LNCAP (cell line): Measurements from ENCODE around the gene GPR158.

Source experiments
- TF ChIP-seq, protein P1 (sequence below): fragments of 450-650 bp; IDR thresholded peaks from 2 replicates; pipeline ENCODE4 v1.5.1; 2017; ENCODE audit warnings: mild to moderate bottlenecking

Gene GPR158

DNA sequence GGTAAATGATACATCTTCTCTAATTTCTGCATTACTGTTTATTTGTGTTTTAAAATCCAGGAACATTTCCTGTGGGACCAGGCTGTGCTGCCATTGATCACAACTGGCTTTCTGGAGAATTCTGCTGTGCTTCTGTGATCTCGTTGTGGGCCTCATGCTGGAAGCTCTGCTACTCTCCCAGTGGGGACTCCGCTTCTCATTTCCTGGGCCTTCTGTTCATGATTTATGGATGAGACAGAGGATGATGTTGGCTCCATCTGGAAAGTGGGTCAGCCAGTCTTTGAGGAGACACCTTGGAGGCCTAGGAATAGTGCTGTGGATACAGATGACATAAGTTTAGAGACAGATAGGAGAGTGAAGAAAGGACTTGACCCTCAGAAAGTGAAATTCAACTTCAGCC is 15.2 kb upstream of the GPR158 start:
- TF ChIP-seq, protein P1, sequence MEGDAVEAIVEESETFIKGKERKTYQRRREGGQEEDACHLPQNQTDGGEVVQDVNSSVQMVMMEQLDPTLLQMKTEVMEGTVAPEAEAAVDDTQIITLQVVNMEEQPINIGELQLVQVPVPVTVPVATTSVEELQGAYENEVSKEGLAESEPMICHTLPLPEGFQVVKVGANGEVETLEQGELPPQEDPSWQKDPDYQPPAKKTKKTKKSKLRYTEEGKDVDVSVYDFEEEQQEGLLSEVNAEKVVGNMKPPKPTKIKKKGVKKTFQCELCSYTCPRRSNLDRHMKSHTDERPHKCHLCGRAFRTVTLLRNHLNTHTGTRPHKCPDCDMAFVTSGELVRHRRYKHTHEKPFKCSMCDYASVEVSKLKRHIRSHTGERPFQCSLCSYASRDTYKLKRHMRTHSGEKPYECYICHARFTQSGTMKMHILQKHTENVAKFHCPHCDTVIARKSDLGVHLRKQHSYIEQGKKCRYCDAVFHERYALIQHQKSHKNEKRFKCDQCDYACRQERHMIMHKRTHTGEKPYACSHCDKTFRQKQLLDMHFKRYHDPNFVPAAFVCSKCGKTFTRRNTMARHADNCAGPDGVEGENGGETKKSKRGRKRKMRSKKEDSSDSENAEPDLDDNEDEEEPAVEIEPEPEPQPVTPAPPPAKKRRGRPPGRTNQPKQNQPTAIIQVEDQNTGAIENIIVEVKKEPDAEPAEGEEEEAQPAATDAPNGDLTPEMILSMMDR, result no peak

DNA sequence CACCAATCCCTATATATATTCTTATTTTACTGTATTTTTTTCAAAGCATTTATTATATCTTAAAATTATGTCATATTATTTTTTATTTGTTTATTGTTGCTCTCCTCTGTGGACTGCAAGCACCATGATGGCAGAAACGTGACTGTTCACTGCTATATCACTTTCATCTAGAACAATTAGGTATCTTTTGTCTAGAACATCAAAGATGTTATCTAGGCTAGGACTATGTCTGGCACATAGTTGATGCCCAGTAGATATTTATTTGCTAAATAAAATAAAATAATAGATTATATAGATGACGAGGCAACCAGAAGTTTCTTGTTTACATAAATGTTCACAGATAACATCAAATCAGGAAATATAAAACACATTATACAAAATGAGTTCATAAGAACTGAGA is 12.4 kb upstream of the GPR158 start:
- TF ChIP-seq, protein P1, result no peak

- TF ChIP-seq, protein P1, result no peak
Measured at GRCh38 chr10:25169740-25170139, 5.1 kb upstream of the GPR158 start.

DNA sequence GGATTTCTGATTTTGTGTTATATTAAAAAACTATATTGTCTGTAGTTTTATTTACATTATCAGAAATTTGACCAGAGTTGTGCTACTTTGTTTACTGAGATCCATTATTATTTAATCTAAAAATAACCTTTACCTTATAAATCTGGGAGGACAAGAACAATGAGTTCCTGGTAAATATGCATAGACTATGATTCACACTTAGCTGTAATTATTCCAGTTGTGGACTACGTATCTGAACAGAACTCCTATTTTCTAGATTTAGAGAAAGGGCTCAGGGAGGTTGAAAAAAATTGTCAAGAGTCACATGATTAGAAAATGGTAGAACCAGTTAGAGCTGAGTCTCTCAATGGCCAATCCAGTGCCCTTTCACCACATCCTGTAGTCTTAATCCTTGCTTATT is 4.2 kb upstream of the GPR158 start:
- TF ChIP-seq, protein P1, result no peak

DNA sequence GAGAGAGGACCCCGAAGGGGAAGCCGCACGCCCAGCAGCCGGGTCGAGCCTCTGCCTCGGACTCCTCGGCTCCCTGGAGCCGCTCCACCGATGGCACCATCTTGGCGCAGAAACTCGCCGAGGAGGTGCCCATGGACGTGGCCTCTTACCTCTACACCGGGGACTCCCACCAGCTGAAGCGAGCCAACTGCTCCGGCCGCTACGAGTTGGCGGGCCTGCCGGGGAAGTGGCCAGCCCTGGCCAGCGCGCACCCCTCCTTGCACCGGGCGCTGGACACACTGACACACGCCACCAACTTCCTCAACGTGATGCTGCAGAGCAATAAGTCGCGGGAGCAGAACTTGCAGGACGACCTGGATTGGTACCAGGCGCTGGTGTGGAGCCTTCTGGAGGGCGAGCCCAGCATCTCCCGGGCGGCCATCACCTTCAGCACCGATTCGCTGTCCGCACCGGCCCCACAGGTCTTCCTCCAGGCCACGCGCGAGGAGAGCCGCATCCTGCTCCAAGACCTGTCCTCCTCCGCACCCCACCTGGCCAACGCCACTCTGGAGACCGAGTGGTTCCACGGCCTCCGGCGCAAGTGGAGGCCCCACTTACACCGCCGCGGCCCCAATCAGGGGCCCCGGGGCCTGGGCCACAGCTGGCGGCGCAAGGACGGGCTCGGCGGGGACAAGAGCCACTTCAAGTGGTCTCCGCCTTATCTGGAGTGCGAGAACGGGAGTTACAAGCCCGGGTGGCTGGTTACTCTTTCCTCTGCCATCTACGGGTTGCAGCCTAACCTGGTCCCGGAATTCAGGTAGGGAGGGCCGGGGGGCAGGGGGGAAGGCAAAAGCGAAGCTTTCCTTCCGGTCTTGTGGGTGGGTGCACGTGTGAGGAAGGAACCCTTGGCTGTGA is 973 bp downstream of the GPR158 start:
- TF ChIP-seq, protein P1, result no peak

DNA sequence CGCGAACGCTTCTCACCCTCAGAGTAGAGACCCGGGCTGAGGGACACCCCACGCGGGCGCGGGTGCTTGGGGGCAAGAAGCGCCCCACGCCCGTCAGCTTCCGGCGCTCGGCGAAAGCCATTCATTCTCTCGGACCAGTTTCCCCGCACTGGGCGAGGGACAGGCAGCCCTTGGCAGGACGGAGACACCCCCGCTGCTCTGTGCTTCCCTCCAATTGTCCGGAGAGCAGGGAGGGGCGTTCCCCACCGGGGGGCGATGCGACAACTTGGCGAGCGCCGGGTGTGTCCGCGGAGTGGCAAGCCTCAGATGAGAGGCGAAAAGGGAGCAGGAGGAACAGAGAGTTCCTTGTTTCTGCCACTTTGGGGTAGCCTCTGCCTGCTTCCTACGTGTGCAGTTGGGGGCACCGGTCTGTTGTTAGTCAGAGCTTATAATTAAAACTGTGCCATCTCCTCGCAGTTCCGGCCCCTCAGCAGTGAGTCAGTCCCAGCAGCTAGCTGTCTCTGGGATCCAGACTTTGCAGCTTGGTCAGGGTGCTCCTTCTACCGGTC is 1.7 kb downstream of the GPR158 start:
- TF ChIP-seq, protein P1, result no peak; the same call in 1 of the 2 replicates

DNA sequence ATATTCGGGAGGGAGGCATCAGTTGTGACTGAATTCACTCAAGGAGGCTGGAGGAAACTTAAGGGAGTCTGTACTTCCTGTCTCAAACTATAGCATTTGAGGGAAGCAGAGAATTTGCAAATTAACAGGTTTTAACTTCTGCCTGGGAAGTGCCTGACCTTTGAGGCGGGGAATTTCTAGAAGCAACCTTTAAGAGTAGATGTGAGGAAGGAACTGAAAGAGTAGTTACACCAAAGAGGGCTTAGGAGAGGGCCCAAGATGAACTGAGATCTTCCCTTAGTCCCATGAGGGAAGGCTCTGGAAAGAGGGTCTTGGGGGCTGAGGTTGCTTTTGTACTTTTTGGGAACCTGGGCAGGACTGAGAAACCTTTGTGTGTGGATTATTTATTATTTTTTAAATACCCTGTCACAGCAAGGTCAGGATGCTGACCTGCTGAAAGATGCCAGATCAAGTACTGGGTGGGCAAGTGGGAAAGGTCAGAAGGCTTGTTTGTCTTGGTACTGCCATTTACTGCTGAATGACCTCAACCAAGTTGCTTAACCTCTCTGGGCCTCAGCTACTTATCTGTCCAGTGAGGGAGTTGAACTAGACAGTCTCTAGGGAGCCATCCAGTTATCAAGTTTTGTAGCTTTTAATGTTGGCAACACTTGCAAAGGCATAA is 2.4 kb downstream of the GPR158 start:
- TF ChIP-seq, protein P1, result no peak
